Stimulated activated CD4-positive, alpha-beta T cell treated with anti-CD3 and anti-CD28 coated beads, Interleukin-15, amount 100 ng/mL, for 1 hour (primary cell): ENCODE data around the gene SLC12A3.
A peak's percentile ranks its signal among the peaks of the same experiment; 100 is the strongest.

ENCODE experiments used
- DNase-seq, 2 donors: peaks; one replicate each; pipeline ENCODE4 v3.0.0-alpha.2; 2020; ENCODE audit warnings: low read depth in 1 of 2, low spot score in 1 of 2

Gene SLC12A3

GRCh38 chr16:56848029-56848936 is 16.7 kb upstream of the SLC12A3 start:
- DNase-seq: no peak

- DNase-seq: no peak
Measured at GRCh38 chr16:56848955-56849689, 15.9 kb upstream of the SLC12A3 start.

GRCh38 chr16:56849690-56850680 is 15.0 kb upstream of the SLC12A3 start:
- no peak for DNase-seq

- no peak for DNase-seq
Measured at GRCh38 chr16:56851671-56852400, 13.2 kb upstream of the SLC12A3 start.

GRCh38 chr16:56852401-56852730 is 12.6 kb upstream of the SLC12A3 start:
- DNase-seq: no peak

GRCh38 chr16:56852968-56853367 is 12.0 kb upstream of the SLC12A3 start:
- no peak for DNase-seq

GRCh38 chr16:56855201-56855600 is 9.8 kb upstream of the SLC12A3 start:
- DNase-seq: no peak

- no peak for DNase-seq
Measured at GRCh38 chr16:56855946-56856345, 9.1 kb upstream of the SLC12A3 start.

- no peak for DNase-seq
Measured at GRCh38 chr16:56856876-56857447, 8.0 kb upstream of the SLC12A3 start.

GRCh38 chr16:56858374-56858773 is 6.6 kb upstream of the SLC12A3 start:
- DNase-seq: no peak

GRCh38 chr16:56859636-56860035 is 5.4 kb upstream of the SLC12A3 start:
- no peak for DNase-seq

GRCh38 chr16:56860226-56861020 is 4.6 kb upstream of the SLC12A3 start:
- DNase-seq: peak in 1 of 2 donors; percentile 26

- DNase-seq: no peak
Measured at GRCh38 chr16:56861092-56861610, 3.9 kb upstream of the SLC12A3 start.

GRCh38 chr16:56861756-56862155 is 3.3 kb upstream of the SLC12A3 start:
- no peak for DNase-seq

- no peak for DNase-seq
Measured at GRCh38 chr16:56862776-56863175, 2.2 kb upstream of the SLC12A3 start.

- no peak for DNase-seq
Measured at GRCh38 chr16:56865394-56866062, 521 bp downstream of the SLC12A3 start.

GRCh38 chr16:56866955-56867830 is 2.2 kb downstream of the SLC12A3 start:
- DNase-seq: no peak

- DNase-seq: no peak
Measured at GRCh38 chr16:56868175-56868574, 3.2 kb downstream of the SLC12A3 start.
